Memory B cell (primary cell): ENCODE results near the gene LYRM9.
"Not testable (repeated sequence)": the region's sequence is repeated elsewhere in the genome, so short reads cannot be mapped to it uniquely, and the experiment has no call there.

Experiments
- ATAC-seq: fragments of 150-1000 bp; cut with Tn5 transposase; 2 replicates; pipeline ENCODE4 v1.10.0; 2021; ENCODE audit warnings: low read depth, mild to moderate bottlenecking, moderate library complexity
- DNase-seq, 2 donors: peaks; one replicate each; pipeline ENCODE4 v3.0.0; 2022; ENCODE audit warnings: low spot score in 2 of 2
- H3K27ac Mint-ChIP-seq: one replicate; pipeline ENCODE4 v1.8.0; 2022; ENCODE audit warnings: mild to moderate bottlenecking, moderate library complexity, mixed read lengths
- H3K27me3 Mint-ChIP-seq: one replicate; pipeline ENCODE4 v1.8.0; 2022; ENCODE audit warnings: mixed read lengths
- H3K36me3 Mint-ChIP-seq: one replicate; pipeline ENCODE4 v1.8.0; 2022; ENCODE audit warnings: mild to moderate bottlenecking, mixed read lengths
- H3K4me1 Mint-ChIP-seq: one replicate; pipeline ENCODE4 v1.8.0; 2022; ENCODE audit warnings: mixed read lengths
- H3K4me3 Mint-ChIP-seq: one replicate; pipeline ENCODE4 v1.8.0; 2022; ENCODE audit warnings: mild to moderate bottlenecking, moderate library complexity, mixed read lengths
- H3K9me3 Mint-ChIP-seq: one replicate; pipeline ENCODE4 v1.8.0; 2022; ENCODE audit warnings: mixed read lengths

Gene LYRM9

GRCh38 chr17:27918498-27918897, 25.3 kb upstream of the LYRM9 start:
- no peak for ATAC-seq
- Mint-ChIP-seq H3K36me3 (no peaks in the 10 kb centered on the region), H3K9me3 (no peaks in the 10 kb centered on the region), H3K27me3 (peaks cover 6% of the 10 kb centered on the region), H3K27ac (no peak overlapping the region), H3K4me3 (no peak overlapping the region), H3K4me1 (no peaks in the 10 kb centered on the region)
- DNase-seq: no peak

DNA sequence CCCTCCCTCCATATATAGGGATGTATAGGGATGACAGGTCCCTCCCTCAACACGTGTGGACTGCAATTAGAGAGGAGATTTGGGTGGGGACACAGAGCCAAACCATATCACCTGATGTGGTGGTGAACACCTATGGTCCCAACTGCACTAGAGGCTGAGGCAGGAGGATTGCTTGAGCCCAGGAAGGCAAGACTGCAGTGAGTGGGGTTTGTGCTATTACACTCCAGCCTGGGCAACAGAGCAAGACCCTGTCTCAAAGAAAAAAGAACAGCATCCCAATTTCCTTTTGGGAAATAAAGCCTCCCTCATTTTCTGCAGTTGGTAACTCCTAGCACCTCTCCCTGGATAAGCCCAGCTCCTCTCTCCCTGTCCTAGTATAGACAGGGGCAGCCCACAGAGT, 23.8 kb upstream of the LYRM9 start:
- no peaks in the 10 kb centered on the region for H3K36me3 Mint-ChIP-seq
- H3K4me3 Mint-ChIP-seq: no peak overlapping the region
- peaks cover 8% of the 10 kb centered on the region for H3K27me3 Mint-ChIP-seq
- no peak for DNase-seq
- H3K9me3 Mint-ChIP-seq: peaks cover 2% of the 10 kb centered on the region
- no peak for ATAC-seq
- no peak overlapping the region for H3K27ac Mint-ChIP-seq
- H3K4me1 Mint-ChIP-seq: no peaks in the 10 kb centered on the region

- Mint-ChIP-seq H3K4me1 (no peaks in the 10 kb centered on the region), H3K27me3 (peaks cover 8% of the 10 kb centered on the region), H3K9me3 (peaks cover 2% of the 10 kb centered on the region)
Measured at GRCh38 chr17:27915709-27916108, 22.5 kb upstream of the LYRM9 start.

GRCh38 chr17:27914382-27914781, 21.2 kb upstream of the LYRM9 start:
- H3K9me3 Mint-ChIP-seq: peaks cover 2% of the 10 kb centered on the region
- H3K4me3 Mint-ChIP-seq: no peak overlapping the region
- H3K4me1 Mint-ChIP-seq: no peaks in the 10 kb centered on the region
- no peak for DNase-seq
- H3K27me3 Mint-ChIP-seq: peaks cover 5% of the 10 kb centered on the region
- no peak overlapping the region for H3K27ac Mint-ChIP-seq
- ATAC-seq: no peak
- no peaks in the 10 kb centered on the region for H3K36me3 Mint-ChIP-seq

More at GRCh38 chr17:27915709-27916108, 22.5 kb upstream of the LYRM9 start:
- DNase-seq (no peak), ATAC-seq (no peak)
- Mint-ChIP-seq H3K36me3 (no peaks in the 10 kb centered on the region), H3K27ac (no peak overlapping the region), H3K4me3 (no peak overlapping the region)

GRCh38 chr17:27912964-27913363, 19.8 kb upstream of the LYRM9 start:
- ATAC-seq (no peak), DNase-seq (no peak)
- Mint-ChIP-seq H3K9me3 (peaks cover 2% of the 10 kb centered on the region), H3K27ac (no peak overlapping the region), H3K36me3 (no peaks in the 10 kb centered on the region), H3K4me1 (no peaks in the 10 kb centered on the region), H3K4me3 (no peak overlapping the region), H3K27me3 (peaks cover 5% of the 10 kb centered on the region)

- not testable (repeated sequence) for H3K27me3 Mint-ChIP-seq, DNase-seq, H3K4me3 Mint-ChIP-seq, H3K4me1 Mint-ChIP-seq, H3K27ac Mint-ChIP-seq, H3K36me3 Mint-ChIP-seq, ATAC-seq, H3K9me3 Mint-ChIP-seq
Measured at GRCh38 chr17:27912299-27912698, 19.1 kb upstream of the LYRM9 start.

DNA sequence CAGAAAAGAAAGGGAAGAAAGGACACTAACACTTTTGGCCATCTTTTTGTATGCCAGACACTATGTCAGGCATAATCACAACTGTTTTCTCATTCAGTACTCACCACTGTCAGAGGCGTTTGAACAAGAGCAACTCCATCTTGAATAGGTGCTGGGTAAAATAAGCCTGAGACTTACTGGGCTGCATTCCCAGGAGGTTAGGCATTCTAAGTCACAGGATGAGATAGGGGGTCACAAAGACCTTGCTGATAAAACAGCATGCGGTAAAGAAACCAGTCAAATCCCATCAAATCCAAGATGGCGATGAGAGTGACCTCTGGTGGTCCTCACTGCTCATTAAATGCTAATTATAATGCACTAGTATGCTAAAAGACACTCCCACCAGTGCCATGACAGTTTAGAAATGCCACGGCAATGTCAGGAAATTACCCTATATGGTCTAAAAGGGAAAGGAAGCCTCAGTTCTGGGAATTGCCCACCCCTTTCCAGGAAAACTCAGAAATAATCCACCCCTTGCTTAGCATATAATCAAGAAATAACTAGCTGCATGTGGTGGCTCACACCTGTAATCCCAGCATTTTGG, 14.9 kb upstream of the LYRM9 start:
- no peak overlapping the region for H3K27ac Mint-ChIP-seq
- ATAC-seq: no peak
- H3K27me3 Mint-ChIP-seq: peaks cover 14% of the 10 kb centered on the region

DNA sequence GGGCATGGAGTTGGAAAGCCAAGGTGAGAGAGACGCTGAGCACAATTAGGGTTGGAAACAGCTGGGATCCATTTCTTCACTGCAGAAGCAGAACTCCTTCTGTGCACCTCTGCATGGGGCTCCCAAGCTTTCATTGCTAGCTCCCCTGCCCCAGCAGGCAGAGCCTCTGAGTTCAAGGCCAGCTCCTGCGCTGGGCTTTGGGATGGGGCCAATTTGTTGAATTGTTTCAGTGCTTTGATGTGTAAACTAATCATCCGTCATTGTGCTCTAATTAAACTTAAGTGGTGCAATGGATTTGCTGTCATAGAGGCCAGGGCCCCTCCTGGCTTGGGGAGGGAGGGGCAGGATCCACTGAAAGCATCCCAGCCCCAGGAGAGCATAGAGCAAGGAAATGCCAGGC, 13.5 kb upstream of the LYRM9 start:
- no peak for DNase-seq
- Mint-ChIP-seq H3K27me3 (peaks cover 13% of the 10 kb centered on the region), H3K36me3 (no peaks in the 10 kb centered on the region), H3K9me3 (no peaks in the 10 kb centered on the region), H3K27ac (no peak overlapping the region), H3K4me1 (no peaks in the 10 kb centered on the region), H3K4me3 (no peak overlapping the region)
- no peak for ATAC-seq

More for the DNA sequence above, 14.9 kb upstream of the LYRM9 start:
- Mint-ChIP-seq H3K4me3 (no peak overlapping the region), H3K4me1 (no peaks in the 10 kb centered on the region), H3K9me3 (peaks cover 2% of the 10 kb centered on the region), H3K36me3 (no peaks in the 10 kb centered on the region)
- DNase-seq: no peak

GRCh38 chr17:27906226-27906580, 13.0 kb upstream of the LYRM9 start:
- Mint-ChIP-seq H3K36me3 (no peaks in the 10 kb centered on the region), H3K4me3 (no peak overlapping the region), H3K9me3 (no peaks in the 10 kb centered on the region), H3K27ac (no peak overlapping the region), H3K27me3 (peaks cover 13% of the 10 kb centered on the region), H3K4me1 (no peaks in the 10 kb centered on the region)
- DNase-seq: no peak
- no peak for ATAC-seq

DNA sequence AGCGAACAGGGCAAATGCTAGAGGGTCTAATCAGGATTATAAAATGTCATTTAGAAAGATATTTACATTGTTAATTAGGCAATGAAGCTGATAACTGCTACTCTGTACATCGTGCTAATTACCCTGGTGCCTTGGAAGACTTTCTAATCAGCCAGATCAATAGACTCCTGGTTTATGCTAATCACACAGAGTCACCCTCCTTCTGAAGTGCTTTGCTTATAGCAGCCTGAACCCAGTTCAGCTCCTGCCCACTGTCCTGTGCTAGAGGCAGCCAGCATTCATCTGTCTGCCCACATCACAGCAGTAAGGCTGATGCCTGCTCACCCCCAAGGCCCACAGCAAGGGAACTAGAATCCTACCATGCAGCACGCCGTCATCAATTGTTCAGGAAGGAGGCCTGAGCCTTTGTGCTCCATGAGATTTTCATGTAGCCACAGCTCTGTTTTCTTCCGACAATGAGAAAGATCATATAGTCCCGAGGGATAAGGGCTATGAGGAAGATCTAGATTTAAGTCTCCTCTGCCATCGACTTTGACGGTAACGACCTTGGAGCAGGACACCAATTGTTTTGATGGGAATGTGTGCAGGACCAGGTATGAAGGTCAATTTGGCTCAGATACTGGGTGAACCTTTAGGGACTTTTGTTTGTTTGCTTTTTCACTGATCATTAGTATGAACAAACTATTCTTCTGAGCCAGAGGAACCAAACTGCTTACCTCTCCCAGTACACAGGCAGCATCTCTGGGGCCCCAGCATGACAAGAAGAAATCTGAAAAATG, 12.5 kb upstream of the LYRM9 start:
- Mint-ChIP-seq H3K4me3 (no peak overlapping the region), H3K9me3 (no peaks in the 10 kb centered on the region), H3K4me1 (no peaks in the 10 kb centered on the region), H3K36me3 (no peaks in the 10 kb centered on the region), H3K27me3 (peaks cover 13% of the 10 kb centered on the region), H3K27ac (no peak overlapping the region)
- ATAC-seq (no peak), DNase-seq (no peak)

GRCh38 chr17:27904534-27905446, 11.6 kb upstream of the LYRM9 start:
- H3K27me3 Mint-ChIP-seq: peaks cover 13% of the 10 kb centered on the region
- H3K9me3 Mint-ChIP-seq: no peaks in the 10 kb centered on the region
- no peak overlapping the region for H3K4me3 Mint-ChIP-seq
- no peaks in the 10 kb centered on the region for H3K36me3 Mint-ChIP-seq
- no peak for DNase-seq
- H3K27ac Mint-ChIP-seq: no peak overlapping the region
- no peaks in the 10 kb centered on the region for H3K4me1 Mint-ChIP-seq
- no peak for ATAC-seq

GRCh38 chr17:27904114-27904513, 10.9 kb upstream of the LYRM9 start:
- DNase-seq (no peak), ATAC-seq (no peak)
- Mint-ChIP-seq H3K27ac (no peak overlapping the region), H3K4me1 (no peaks in the 10 kb centered on the region), H3K9me3 (no peaks in the 10 kb centered on the region), H3K36me3 (no peaks in the 10 kb centered on the region), H3K4me3 (no peak overlapping the region), H3K27me3 (peaks cover 13% of the 10 kb centered on the region)

GRCh38 chr17:27899525-27899924, 6.4 kb upstream of the LYRM9 start:
- Mint-ChIP-seq H3K36me3 (no peaks in the 10 kb centered on the region), H3K4me3 (no peak overlapping the region), H3K9me3 (no peaks in the 10 kb centered on the region), H3K27ac (no peak overlapping the region), H3K27me3 (peaks cover 11% of the 10 kb centered on the region), H3K4me1 (peaks cover 2% of the 10 kb centered on the region)
- DNase-seq (no peak), ATAC-seq (no peak)

DNA sequence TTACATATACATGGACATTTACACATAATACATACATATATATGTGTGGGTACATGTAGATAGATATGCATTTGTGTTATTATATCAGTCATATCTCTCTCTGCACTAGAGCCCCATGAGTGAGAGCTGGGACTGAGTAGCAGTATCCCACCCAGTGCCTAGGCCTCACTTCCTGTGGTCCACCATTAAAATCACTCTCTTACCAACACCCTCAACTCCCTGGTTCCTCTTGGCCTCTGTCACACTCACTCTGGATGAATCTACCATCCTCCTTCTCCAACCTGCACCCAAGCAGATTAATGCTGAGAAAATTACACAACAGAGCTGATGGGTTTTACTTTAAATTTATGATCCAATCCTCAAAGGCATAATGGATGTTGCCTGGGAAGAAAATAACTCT, 4.9 kb upstream of the LYRM9 start:
- Mint-ChIP-seq H3K27me3 (peaks cover 6% of the 10 kb centered on the region), H3K4me1 (peaks cover 8% of the 10 kb centered on the region), H3K36me3 (no peaks in the 10 kb centered on the region), H3K27ac (no peak overlapping the region), H3K4me3 (no peak overlapping the region), H3K9me3 (no peaks in the 10 kb centered on the region)
- no peak for ATAC-seq
- no peak for DNase-seq
